Cardiac muscle cell (in vitro differentiated cells and primary cell): ENCODE data around the gene IFNK. TPM values are rescaled to one million over a fixed set of nuclear protein-coding genes. Genes with fewer than 3 reads are reported as not detected.

Source experiments
- DNase-seq, 2 donors: peaks; one replicate each; pipeline versions ENCODE4 v3.0.0 to v3.0.0-alpha.2; 2010 to 2017; ENCODE audit warnings: low read depth in 1 of 2, low spot score in 1 of 2
- H3K27ac ChIP-seq: fragments of 200-600 bp; sonication (generic); 2 replicates; pipeline ENCODE4 v1.5.1; 2016
- H3K27me3 ChIP-seq: fragments of 200-600 bp; sonication (generic); 2 replicates; pipeline ENCODE4 v1.6.0; 2016; ENCODE audit warnings: control low read depth
- H3K36me3 ChIP-seq: fragments of 200-600 bp; sonication (generic); 2 replicates; pipeline ENCODE4 v1.5.1; 2016; ENCODE audit warnings: control low read depth
- H3K4me1 ChIP-seq: fragments of 200-600 bp; sonication (generic); 2 replicates; pipeline ENCODE4 v1.8.1; 2017; ENCODE audit warnings: low read depth, mild to moderate bottlenecking, mixed run types
- H3K4me3 ChIP-seq: fragments of 200-600 bp; sonication (generic); 2 replicates; pipeline ENCODE4 v1.5.1; 2016; ENCODE audit warnings: mild to moderate bottlenecking
- H3K9me3 ChIP-seq: fragments of 200-600 bp; sonication (generic); 2 replicates; pipeline ENCODE4 v1.5.1; 2017; ENCODE audit warnings: low read depth, mild to moderate bottlenecking, control low read depth
- CTCF ChIP-seq: IDR thresholded peaks from 2 replicates; pipeline ENCODE4 v1.5.1; 2012; ENCODE audit warnings: low read depth, mild to moderate bottlenecking, low read length
- polyA plus RNA-seq: library from polyadenylated mRNA; unstranded; fragments of >200 nt; fragmentation: Nextera tagmentation; extraction: Ambion mirVana; gene quantifications from 2 replicates; pipeline ENCODE4 v1.2.1, GENCODE V29; 2016
- total RNA-seq: library from RNA; depleted of rRNA; stranded (reverse); fragments of >200 nt; gene quantifications from 2 replicates; pipeline ENCODE4 v1.2.3, GENCODE V29; 2016

Gene IFNK
- total RNA-seq (not detected in 2 replicates), polyA plus RNA-seq (not detected in 2 replicates)

GRCh38 chr9:27524236-27524635, at the start of gene IFNK:
Gene IFNK (plus strand): TSS chr9:27524290. CDS start chr9:27524337, 47 bp downstream.
- no peak for DNase-seq
- no peaks in the 10 kb centered on the region for H3K4me1 ChIP-seq
- H3K9me3 ChIP-seq: no peaks in the 10 kb centered on the region
- H3K27ac ChIP-seq: no peak within 1 kb of the TSS
- peaks cover 10% of the 10 kb centered on the region for H3K27me3 ChIP-seq
- TF ChIP-seq CTCF: no peak
- H3K36me3 ChIP-seq: no peaks in the 10 kb centered on the region
- no peak within 1 kb of the TSS for H3K4me3 ChIP-seq

GRCh38 chr9:27474305-27474704, 49.8 kb upstream of the IFNK start:
- Histone ChIP-seq H3K36me3 (no peaks in the 10 kb centered on the region), H3K9me3 (no peaks in the 10 kb centered on the region), H3K27me3 (no peaks in the 10 kb centered on the region), H3K27ac (no peak overlapping the region), H3K4me1 (no peaks in the 10 kb centered on the region), H3K4me3 (no peak overlapping the region)
- no peak for TF ChIP-seq CTCF
- no peak for DNase-seq

- Histone ChIP-seq H3K4me3 (no peak overlapping the region), H3K9me3 (no peaks in the 10 kb centered on the region), H3K36me3 (no peaks in the 10 kb centered on the region), H3K27ac (no peak overlapping the region), H3K4me1 (no peaks in the 10 kb centered on the region), H3K27me3 (no peaks in the 10 kb centered on the region)
- no peak for DNase-seq
- TF ChIP-seq CTCF: no peak
These were observed 49.0 kb upstream of the IFNK start for GRCh38 chr9:27475057-27475595.

GRCh38 chr9:27476870-27477515, 47.1 kb upstream of the IFNK start:
- DNase-seq: no peak
- H3K4me3 ChIP-seq: no peak overlapping the region
- TF ChIP-seq CTCF: no peak
- no peaks in the 10 kb centered on the region for H3K4me1 ChIP-seq
- H3K36me3 ChIP-seq: no peaks in the 10 kb centered on the region
- no peak overlapping the region for H3K27ac ChIP-seq
- no peaks in the 10 kb centered on the region for H3K9me3 ChIP-seq
- H3K27me3 ChIP-seq: no peaks in the 10 kb centered on the region

- no peak for DNase-seq
- Histone ChIP-seq H3K27ac (no peak overlapping the region), H3K36me3 (no peaks in the 10 kb centered on the region), H3K4me1 (no peaks in the 10 kb centered on the region), H3K4me3 (no peak overlapping the region), H3K27me3 (no peaks in the 10 kb centered on the region), H3K9me3 (no peaks in the 10 kb centered on the region)
- TF ChIP-seq CTCF: no peak
These were observed 45.8 kb upstream of the IFNK start for GRCh38 chr9:27478322-27478721.
